ENCODE results near the gene THNSL1. TPM values are rescaled to one million over a fixed set of nuclear protein-coding genes. Genes with fewer than 3 reads are reported as not detected.
A peak's percentile ranks its signal among the peaks of the same experiment; 100 is the strongest.
"Not testable (repeated sequence)": the region's sequence is repeated elsewhere in the genome, so short reads cannot be mapped to it uniquely, and the experiment has no call there.

Gene THNSL1
- total RNA-seq, 1 donor from 2014 or later = 7.9 TPM

GRCh38 chr10:24998044-24998443, 18.4 kb upstream of the THNSL1 start:
- DNase-seq (ENCODE audit: low spot score) = no peak

- DNase-seq (ENCODE audit: low spot score) = not testable (repeated sequence)
Measured at GRCh38 chr10:25011591-25011990, 4.8 kb upstream of the THNSL1 start.

- no peak for DNase-seq (ENCODE audit: low spot score)
Measured at GRCh38 chr10:25014579-25014978, 1.8 kb upstream of the THNSL1 start.

GRCh38 chr10:25015828-25016375, 510 bp upstream of the THNSL1 start, which contains the start of gene ENKUR:
Gene ENKUR, minus strand, starts transcription at chr10:25016158. Its CDS starts 222 bp downstream, at chr10:25015936.
- DNase-seq (ENCODE audit: low spot score) = peak; percentile 95

GRCh38 chr10:25017154-25017590, 760 bp downstream of the THNSL1 start:
- DNase-seq (ENCODE audit: low spot score) = no peak

GRCh38 chr10:25017661-25018060, 1.2 kb downstream of the THNSL1 start:
- DNase-seq (ENCODE audit: low spot score) = no peak

- no peak for DNase-seq (ENCODE audit: low spot score)
Measured at GRCh38 chr10:25018703-25019102, 2.3 kb downstream of the THNSL1 start.

GRCh38 chr10:25023278-25023677, 6.9 kb downstream of the THNSL1 start:
- DNase-seq (ENCODE audit: low spot score) = peak; percentile 1

- no peak for DNase-seq (ENCODE audit: low spot score)
Measured at GRCh38 chr10:25024528-25024927, 8.1 kb downstream of the THNSL1 start.

GRCh38 chr10:25026463-25026862, 10.1 kb downstream of the THNSL1 start:
- DNase-seq (ENCODE audit: low spot score) = no peak

GRCh38 chr10:25028711-25029110, 12.3 kb downstream of the THNSL1 start:
- DNase-seq (ENCODE audit: low spot score) = no peak

GRCh38 chr10:25029519-25029918, 13.1 kb downstream of the THNSL1 start:
- no peak for DNase-seq (ENCODE audit: low spot score)

GRCh38 chr10:25036381-25036780, 20.0 kb downstream of the THNSL1 start:
- DNase-seq (ENCODE audit: low spot score) = no peak

GRCh38 chr10:25038325-25038724, 21.9 kb downstream of the THNSL1 start:
- no peak for DNase-seq (ENCODE audit: low spot score)

- no peak for DNase-seq (ENCODE audit: low spot score)
Measured at GRCh38 chr10:25039531-25039930, 23.1 kb downstream of the THNSL1 start.

- DNase-seq (ENCODE audit: low spot score) = no peak
Measured at GRCh38 chr10:25046641-25047040, 30.2 kb downstream of the THNSL1 start.

- DNase-seq (ENCODE audit: low spot score) = no peak
Measured at GRCh38 chr10:25047088-25047487, 30.7 kb downstream of the THNSL1 start.

- peak; percentile 15 for DNase-seq (ENCODE audit: low spot score)
Measured at GRCh38 chr10:25047591-25048301, 31.3 kb downstream of the THNSL1 start.

- DNase-seq (ENCODE audit: low spot score) = no peak
Measured at GRCh38 chr10:25048450-25048849, 32.0 kb downstream of the THNSL1 start.

- no peak for DNase-seq (ENCODE audit: low spot score)
Measured at GRCh38 chr10:25049966-25050365, 33.6 kb downstream of the THNSL1 start.

GRCh38 chr10:25050402-25050801, 34.0 kb downstream of the THNSL1 start:
- DNase-seq (ENCODE audit: low spot score) = no peak

GRCh38 chr10:25052012-25052411, 35.6 kb downstream of the THNSL1 start:
- DNase-seq (ENCODE audit: low spot score) = no peak

GRCh38 chr10:25056726-25057125, 40.3 kb downstream of the THNSL1 start:
- DNase-seq (ENCODE audit: low spot score) = no peak
